Activated CD4-positive, alpha-beta T cell treated with anti-CD3 and anti-CD28 coated beads, Interleukin-2, amount 10 ng/mL, durations not matched to agents 24 days and 14 days (primary cell): ENCODE data around the gene ADCY3. TPM values are rescaled to one million over a fixed set of nuclear protein-coding genes. Genes with fewer than 3 reads are reported as not detected.
A peak's percentile ranks its signal among the peaks of the same experiment; 100 is the strongest.

Experiments
- DNase-seq: peaks from one replicate; pipeline ENCODE4 v3.0.0; 2022
- H3K27ac Mint-ChIP-seq: one replicate; pipeline ENCODE4 v1.8.0; 2022; ENCODE audit warnings: mild to moderate bottlenecking, mixed read lengths
- H3K27me3 Mint-ChIP-seq: one replicate; pipeline ENCODE4 v1.8.0; 2022; ENCODE audit warnings: mixed read lengths
- H3K36me3 Mint-ChIP-seq: one replicate; pipeline ENCODE4 v1.8.0; 2022; ENCODE audit warnings: low read depth, mild to moderate bottlenecking, mixed read lengths
- H3K4me1 Mint-ChIP-seq: one replicate; pipeline ENCODE4 v1.8.0; 2021; ENCODE audit warnings: mixed read lengths
- H3K4me3 Mint-ChIP-seq: one replicate; pipeline ENCODE4 v1.8.0; 2022; ENCODE audit warnings: mild to moderate bottlenecking, moderate library complexity, mixed read lengths
- H3K9me3 Mint-ChIP-seq: one replicate; pipeline ENCODE4 v1.8.0; 2021; ENCODE audit warnings: mixed read lengths
- intact Hi-C: fragments of 100-400 bp; cut with micrococcal nuclease; formaldehyde crosslinking; loops from one replicate; pipeline ENCODE4 v1.15.1; 2023
- total RNA-seq: library from RNA; stranded (reverse); gene quantifications from 2 replicates; pipeline ENCODE4 v1.2.3, GENCODE V29; 2022

Gene ADCY3
- total RNA-seq, 1 donor from 2014 or later, result 108 TPM

- intact Hi-C loops, result no loop called here
- Mint-ChIP-seq H3K27me3 (no peaks in the 10 kb centered on the region), H3K4me1 (peaks cover 2% of the 10 kb centered on the region), H3K27ac (no peak overlapping the region), H3K4me3 (no peak overlapping the region), H3K36me3 (peaks cover 3% of the 10 kb centered on the region), H3K9me3 (no peaks in the 10 kb centered on the region)
- no peak for DNase-seq
Observed at GRCh38 chr2:24853996-24854395, 66.0 kb downstream of the ADCY3 start.

- DNase-seq, result no peak
- Mint-ChIP-seq H3K4me3 (no peak overlapping the region), H3K9me3 (no peaks in the 10 kb centered on the region), H3K27me3 (no peaks in the 10 kb centered on the region), H3K27ac (no peak overlapping the region), H3K36me3 (peaks cover 8% of the 10 kb centered on the region), H3K4me1 (peaks cover 2% of the 10 kb centered on the region)
- intact Hi-C loops, result no loop called here
Observed at GRCh38 chr2:24853046-24853445, 67.0 kb downstream of the ADCY3 start.

- no peak overlapping the region for H3K27ac Mint-ChIP-seq
- intact Hi-C loops, result no loop called here
- H3K4me3 Mint-ChIP-seq, result no peak overlapping the region
- peaks cover 9% of the 10 kb centered on the region for H3K36me3 Mint-ChIP-seq
- DNase-seq, result no peak
- H3K4me1 Mint-ChIP-seq, result peaks cover 2% of the 10 kb centered on the region
- no peaks in the 10 kb centered on the region for H3K9me3 Mint-ChIP-seq
- H3K27me3 Mint-ChIP-seq, result no peaks in the 10 kb centered on the region
Observed at GRCh38 chr2:24852431-24853020, 67.5 kb downstream of the ADCY3 start.

- no peaks in the 10 kb centered on the region for H3K9me3 Mint-ChIP-seq
- intact Hi-C loops, result no loop called here
- DNase-seq, result no peak
- peaks cover 2% of the 10 kb centered on the region for H3K4me1 Mint-ChIP-seq
- no peak overlapping the region for H3K4me3 Mint-ChIP-seq
- H3K27me3 Mint-ChIP-seq, result no peaks in the 10 kb centered on the region
- peaks cover 12% of the 10 kb centered on the region for H3K36me3 Mint-ChIP-seq
- no peak overlapping the region for H3K27ac Mint-ChIP-seq
Observed at GRCh38 chr2:24852026-24852425, 68.0 kb downstream of the ADCY3 start.

- no peak for DNase-seq
- peaks cover 12% of the 10 kb centered on the region for H3K36me3 Mint-ChIP-seq
- peaks cover 2% of the 10 kb centered on the region for H3K4me1 Mint-ChIP-seq
- H3K9me3 Mint-ChIP-seq, result no peaks in the 10 kb centered on the region
- no peak overlapping the region for H3K27ac Mint-ChIP-seq
- intact Hi-C loops, result no loop called here
- H3K27me3 Mint-ChIP-seq, result no peaks in the 10 kb centered on the region
- H3K4me3 Mint-ChIP-seq, result no peak overlapping the region
Observed at GRCh38 chr2:24850944-24851343, 69.1 kb downstream of the ADCY3 start.

- Mint-ChIP-seq H3K36me3 (peaks cover 20% of the 10 kb centered on the region), H3K27me3 (no peaks in the 10 kb centered on the region), H3K4me1 (peaks cover 2% of the 10 kb centered on the region), H3K4me3 (no peak overlapping the region), H3K27ac (no peak overlapping the region), H3K9me3 (no peaks in the 10 kb centered on the region)
- DNase-seq, result no peak
- intact Hi-C loops, result no loop called here
Observed at GRCh38 chr2:24845691-24846090, 74.3 kb downstream of the ADCY3 start.

- no peak for DNase-seq
- Mint-ChIP-seq H3K4me1 (no peaks in the 10 kb centered on the region), H3K9me3 (no peaks in the 10 kb centered on the region), H3K27ac (no peak overlapping the region), H3K36me3 (peaks cover 17% of the 10 kb centered on the region), H3K27me3 (no peaks in the 10 kb centered on the region), H3K4me3 (no peak overlapping the region)
- intact Hi-C loops, result no loop called here
Observed at GRCh38 chr2:24844023-24844685, 75.9 kb downstream of the ADCY3 start.

GRCh38 chr2:24843330-24843860, 76.6 kb downstream of the ADCY3 start:
- intact Hi-C loops, result no loop called here
- Mint-ChIP-seq H3K4me1 (no peaks in the 10 kb centered on the region), H3K9me3 (no peaks in the 10 kb centered on the region), H3K4me3 (no peak overlapping the region), H3K27ac (no peak overlapping the region), H3K27me3 (no peaks in the 10 kb centered on the region), H3K36me3 (peaks cover 13% of the 10 kb centered on the region)
- DNase-seq, result no peak

GRCh38 chr2:24842081-24843050, 77.7 kb downstream of the ADCY3 start:
- intact Hi-C loops, result no loop called here
- Mint-ChIP-seq H3K4me3 (no peak overlapping the region), H3K36me3 (peaks cover 14% of the 10 kb centered on the region)

GRCh38 chr2:24840962-24841945, 78.8 kb downstream of the ADCY3 start:
- Mint-ChIP-seq H3K4me1 (no peaks in the 10 kb centered on the region), H3K27me3 (no peaks in the 10 kb centered on the region), H3K27ac (peak overlapping the region; percentile 28), H3K4me3 (no peak overlapping the region), H3K36me3 (peaks cover 18% of the 10 kb centered on the region), H3K9me3 (no peaks in the 10 kb centered on the region)
- DNase-seq, result no peak
- intact Hi-C loops, result no loop called here

More at GRCh38 chr2:24842081-24843050, 77.7 kb downstream of the ADCY3 start:
- H3K4me1 Mint-ChIP-seq, result no peaks in the 10 kb centered on the region
- H3K27ac Mint-ChIP-seq, result no peak overlapping the region
- H3K9me3 Mint-ChIP-seq, result no peaks in the 10 kb centered on the region
- no peak for DNase-seq
- no peaks in the 10 kb centered on the region for H3K27me3 Mint-ChIP-seq

GRCh38 chr2:24840164-24840869, 79.7 kb downstream of the ADCY3 start:
- DNase-seq, result no peak
- no peak overlapping the region for H3K4me3 Mint-ChIP-seq
- H3K27me3 Mint-ChIP-seq, result no peaks in the 10 kb centered on the region
- no peaks in the 10 kb centered on the region for H3K4me1 Mint-ChIP-seq
- no peaks in the 10 kb centered on the region for H3K9me3 Mint-ChIP-seq
- H3K36me3 Mint-ChIP-seq, result peaks cover 21% of the 10 kb centered on the region
- intact Hi-C loops, result no loop called here
- no peak overlapping the region for H3K27ac Mint-ChIP-seq

- Mint-ChIP-seq H3K27ac (no peak overlapping the region), H3K36me3 (peaks cover 19% of the 10 kb centered on the region), H3K9me3 (no peaks in the 10 kb centered on the region), H3K4me3 (no peak overlapping the region), H3K27me3 (no peaks in the 10 kb centered on the region), H3K4me1 (no peaks in the 10 kb centered on the region)
- no peak for DNase-seq
- intact Hi-C loops, result no loop called here
Observed at GRCh38 chr2:24839729-24840128, 80.3 kb downstream of the ADCY3 start.
